HG02759 (cell line): ENCODE data around the gene MAGEB6B.
"Not testable (repeated sequence)": the region's sequence is repeated elsewhere in the genome, so short reads cannot be mapped to it uniquely, and the experiment has no call there.

Experiments used
- ATAC-seq: cut with Tn5 transposase; IDR thresholded peaks from one replicate; pipeline ENCODE4 v1.9.1; 2021; ENCODE audit warnings: mild to moderate bottlenecking, moderate library complexity; ENCODE audit not compliant: unreplicated experiment

MAGEB6B gene, protein sequence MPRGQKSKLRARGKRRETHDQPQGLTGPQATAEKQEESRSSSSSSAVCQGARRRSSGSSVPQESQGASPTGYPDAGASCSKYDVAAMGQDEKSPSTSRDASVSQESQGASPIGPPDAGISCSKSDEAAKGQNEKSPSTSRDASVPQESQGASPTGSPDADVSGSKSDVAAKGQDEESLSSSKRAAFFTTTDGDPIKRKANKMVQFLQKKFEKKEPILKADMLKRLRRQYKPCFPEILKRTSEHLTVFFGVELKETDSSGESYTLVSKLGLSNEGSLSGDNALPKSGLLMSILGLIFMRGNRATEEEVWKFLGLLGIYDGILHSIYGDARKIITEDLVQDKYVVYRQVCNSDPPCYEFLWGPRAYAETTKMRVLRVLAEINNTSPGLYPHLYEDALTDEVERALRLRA

DNA sequence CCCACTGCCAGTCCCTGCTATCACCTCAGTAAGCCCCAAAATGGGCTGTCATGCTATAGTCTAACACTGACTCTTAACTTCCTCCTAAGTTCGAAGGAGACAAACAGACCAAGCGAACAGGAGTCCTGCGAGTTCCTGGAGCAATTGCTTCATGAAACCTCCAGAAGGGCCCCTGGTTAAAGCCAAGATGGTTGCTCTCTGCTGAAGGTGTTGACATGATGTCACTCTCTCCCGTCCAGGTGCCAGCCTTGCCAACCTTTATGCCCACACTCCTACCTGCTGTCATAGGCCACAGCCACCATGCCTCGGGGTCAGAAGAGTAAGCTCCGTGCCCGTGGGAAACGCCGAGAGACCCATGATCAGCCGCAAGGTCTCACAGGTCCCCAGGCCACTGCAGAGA lies at the start of gene MAGEB6B:
TSS of gene MAGEB6B (plus strand) at position 301 of the 400 bp plus-strand sequence. CDS start at position 301, 0 bp downstream.
- ATAC-seq, result no peak

DNA sequence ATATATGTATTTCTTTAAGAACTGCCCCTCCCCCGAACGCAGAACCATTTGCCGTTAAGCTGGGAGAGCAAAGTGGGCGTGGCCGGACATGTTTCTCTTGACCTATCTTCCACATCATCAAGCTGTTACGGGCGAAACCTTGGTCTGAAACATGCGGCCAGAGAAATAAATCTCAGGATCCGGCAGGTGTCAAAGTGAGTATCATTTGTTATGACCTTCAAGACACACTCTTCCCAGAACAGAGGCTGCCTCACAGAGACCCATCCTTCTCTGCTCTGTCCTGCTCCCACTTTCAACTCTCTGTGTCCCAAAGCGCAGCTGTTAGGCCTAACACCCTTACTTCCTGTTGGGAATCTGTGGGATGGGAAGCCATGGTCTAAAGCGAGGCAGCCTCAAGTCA lies 22.1 kb upstream of the MAGEB6B start, which contains the start of gene MAGEB18:
TSS of gene MAGEB18 (plus strand) at position 70 of the 400 bp plus-strand sequence. CDS start 643 bp downstream, outside the sequence.
- no peak for ATAC-seq

DNA sequence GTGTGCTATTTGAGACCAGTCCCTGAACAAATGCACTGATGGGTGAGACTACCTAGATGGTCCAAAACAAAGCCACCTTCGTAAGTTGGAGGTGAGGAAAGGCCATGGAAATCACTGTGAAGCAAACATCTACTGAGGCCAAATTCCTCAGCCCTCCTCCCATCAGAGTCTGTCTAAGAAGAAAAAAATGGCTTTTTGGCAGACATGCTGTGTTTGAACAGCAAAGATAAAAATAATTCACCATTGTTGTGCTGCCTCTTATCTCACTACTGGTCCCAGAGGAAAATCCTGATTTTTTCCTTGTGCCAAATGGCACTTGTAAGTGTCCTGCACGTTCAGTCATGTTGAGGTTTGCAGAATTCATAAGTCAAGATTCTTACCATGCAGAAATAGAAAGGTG lies 14.4 kb upstream of the MAGEB6B start:
- ATAC-seq, result no peak

DNA sequence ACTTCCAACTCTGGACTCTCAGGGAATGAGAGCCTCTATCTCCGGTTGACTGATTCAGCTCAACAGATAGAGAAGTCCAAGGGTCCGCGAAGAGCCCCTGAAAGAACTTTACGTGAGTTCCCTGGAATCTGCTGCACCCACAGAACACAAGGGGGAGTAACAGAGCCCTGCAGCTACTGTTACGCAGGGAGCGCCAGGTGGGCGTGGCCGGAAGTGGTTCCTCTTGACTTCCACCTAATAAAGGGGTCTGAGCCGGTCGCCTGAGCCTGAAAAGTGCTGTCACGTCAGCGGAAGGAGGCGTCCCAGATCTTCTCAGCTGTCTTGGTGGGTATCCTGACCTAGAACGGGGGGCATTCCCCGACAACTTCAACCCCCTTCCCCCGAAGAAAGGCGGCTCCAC lies 31.8 kb downstream of the MAGEB6B start, which contains the start of gene MAGEB6:
TSS of gene MAGEB6 (plus strand) at position 237 of the 400 bp plus-strand sequence. CDS start 1,407 bp downstream, outside the sequence.
- no peak for ATAC-seq

DNA sequence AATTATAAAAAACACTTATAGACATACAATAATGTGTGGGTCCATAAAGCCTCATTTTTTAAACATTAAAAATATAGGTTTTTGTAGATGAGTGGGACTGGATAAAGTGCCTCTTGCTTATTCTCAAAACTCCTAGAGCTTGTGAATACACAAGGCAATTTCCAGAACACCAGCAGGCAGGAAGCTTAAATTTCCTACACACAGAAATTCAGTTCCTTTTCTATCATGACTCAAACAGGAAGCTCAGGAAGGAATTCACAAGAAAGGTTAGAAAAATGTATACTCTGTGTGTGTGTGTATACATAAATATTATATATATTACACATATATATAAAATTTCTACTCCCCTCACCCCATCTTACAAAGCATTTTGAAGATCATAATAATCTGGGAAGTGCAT lies 43.2 kb downstream of the MAGEB6B start:
- ATAC-seq, result no peak

DNA sequence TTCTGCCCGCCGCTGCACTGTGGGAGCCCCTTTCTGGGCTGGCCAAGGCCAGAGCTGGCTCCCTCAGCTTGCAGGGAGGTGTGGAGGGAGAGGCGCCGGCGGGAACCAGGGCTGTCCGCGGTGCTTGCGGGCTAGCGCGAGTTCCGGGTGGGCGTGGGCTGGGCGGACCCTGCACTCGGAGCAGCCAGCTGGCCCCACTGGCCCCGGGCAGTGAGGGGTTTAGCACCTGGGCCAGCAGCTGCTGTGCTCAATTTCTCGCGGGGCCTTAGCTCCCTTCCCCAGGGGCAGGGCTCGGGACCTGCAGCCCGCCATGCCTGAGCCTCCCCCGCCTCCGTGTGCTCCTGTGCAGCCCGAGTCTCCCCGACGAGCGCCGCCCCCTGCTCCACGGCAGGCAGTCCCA lies 44.3 kb downstream of the MAGEB6B start:
- not testable (repeated sequence) for ATAC-seq

DNA sequence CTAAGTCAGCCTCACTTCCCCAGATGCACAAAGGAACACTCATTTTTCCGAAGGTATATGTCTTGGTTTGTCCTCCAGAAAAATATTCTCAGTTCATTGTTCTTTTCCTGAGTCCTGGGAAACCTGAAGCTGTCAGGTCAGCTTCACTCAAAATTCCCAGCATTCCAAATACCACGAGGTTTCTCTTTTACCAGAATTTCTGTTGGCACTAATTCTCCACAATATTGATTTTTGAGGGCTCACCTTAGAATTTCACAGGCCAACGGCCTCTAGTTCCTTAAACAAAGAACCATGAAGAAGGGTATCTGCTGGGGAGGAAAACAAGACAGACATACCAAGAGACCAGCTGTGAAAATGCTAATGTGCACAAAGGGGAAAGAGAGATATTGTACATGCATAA lies 47.6 kb downstream of the MAGEB6B start:
- no peak for ATAC-seq
